Glomerular endothelial cell (primary cell): ENCODE measurements around the gene ITPR1. TPM values are rescaled to one million over a fixed set of nuclear protein-coding genes. Genes with fewer than 3 reads are reported as not detected.
"Not testable (repeated sequence)": the region's sequence is repeated elsewhere in the genome, so short reads cannot be mapped to it uniquely, and the experiment has no call there.

ENCODE experiments used
- DNase-seq: peaks from one replicate; pipeline ENCODE4 v3.0.0-alpha.2; 2011; ENCODE audit warnings: low read depth, low spot score; ENCODE audit errors: extremely low read depth
- total RNA-seq: library from RNA; depleted of rRNA; stranded (reverse); fragments of >200 nt; gene quantifications from 2 replicates; pipeline ENCODE4 v1.2.3, GENCODE V29; 2015

Gene ITPR1
- total RNA-seq, 1 donor from 2014 or later, result 12.5 TPM

DNA sequence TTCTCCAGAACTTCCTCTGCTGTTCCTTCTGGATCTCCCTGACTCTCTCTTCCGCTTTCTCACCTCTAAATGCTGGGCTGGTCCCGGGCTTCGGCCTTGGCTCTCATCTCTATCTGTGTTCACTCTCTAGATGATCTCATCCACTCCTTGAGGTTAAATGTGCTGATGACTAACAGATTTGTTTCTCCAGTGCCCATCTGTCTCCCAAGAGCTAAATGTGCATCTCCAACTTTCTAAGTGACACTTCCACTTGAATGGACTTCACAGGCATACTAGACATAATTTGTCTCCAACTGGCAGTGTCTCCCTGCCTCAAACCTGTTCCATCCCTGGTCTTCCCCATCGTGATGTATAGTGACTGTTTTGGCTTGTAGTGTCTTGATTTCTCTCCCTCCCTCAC, 95.3 kb downstream of the ITPR1 start:
- DNase-seq, result no peak

DNA sequence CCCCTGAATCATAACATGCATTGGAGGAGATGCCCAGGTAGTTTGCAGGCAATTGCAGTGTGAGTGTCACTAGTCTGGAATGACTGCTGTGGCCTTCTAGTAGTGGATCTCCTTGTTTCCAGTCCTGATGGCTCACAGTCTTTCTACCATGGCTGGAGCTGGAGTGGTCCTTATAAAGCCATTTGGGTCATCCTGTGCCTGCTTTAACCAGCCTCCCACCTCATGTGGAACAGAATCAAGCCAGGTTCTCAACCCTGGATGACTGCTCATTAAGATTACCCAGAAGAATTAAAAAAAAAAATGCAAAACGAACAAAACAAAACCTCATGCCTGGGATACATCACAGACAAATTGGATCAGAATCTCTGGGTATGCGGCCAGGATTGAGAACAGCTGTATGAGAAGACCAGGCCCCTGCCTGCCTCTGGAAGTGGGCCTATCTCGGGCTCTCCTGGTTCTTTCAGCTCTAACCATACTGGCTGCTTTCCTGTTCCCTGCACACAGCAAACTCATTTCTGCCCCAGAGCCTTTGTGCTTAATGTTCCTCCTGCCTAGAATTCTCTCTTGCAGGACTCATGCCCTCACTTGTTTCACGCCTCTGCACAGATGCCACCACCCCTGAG, 96.4 kb downstream of the ITPR1 start:
- DNase-seq, result no peak

DNA sequence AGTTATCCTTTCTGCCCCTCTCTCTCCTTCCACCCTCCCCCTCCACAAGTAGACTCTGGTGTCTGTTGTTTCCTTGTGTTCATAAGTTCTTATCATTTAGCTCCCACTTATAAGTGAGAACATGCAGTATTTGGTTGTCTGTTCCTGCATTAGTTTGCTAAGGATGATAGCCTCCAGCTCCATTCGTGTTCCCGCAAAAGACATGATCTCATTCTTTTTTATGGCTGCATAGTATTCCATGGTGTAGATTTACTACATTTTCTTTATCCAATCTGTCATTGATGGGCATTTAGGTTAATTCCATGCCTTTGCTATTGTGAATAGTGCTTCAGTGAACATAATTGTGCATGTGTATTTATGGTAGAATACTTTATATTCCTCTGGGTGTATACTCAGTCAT, 97.7 kb downstream of the ITPR1 start:
- not testable (repeated sequence) for DNase-seq

DNA sequence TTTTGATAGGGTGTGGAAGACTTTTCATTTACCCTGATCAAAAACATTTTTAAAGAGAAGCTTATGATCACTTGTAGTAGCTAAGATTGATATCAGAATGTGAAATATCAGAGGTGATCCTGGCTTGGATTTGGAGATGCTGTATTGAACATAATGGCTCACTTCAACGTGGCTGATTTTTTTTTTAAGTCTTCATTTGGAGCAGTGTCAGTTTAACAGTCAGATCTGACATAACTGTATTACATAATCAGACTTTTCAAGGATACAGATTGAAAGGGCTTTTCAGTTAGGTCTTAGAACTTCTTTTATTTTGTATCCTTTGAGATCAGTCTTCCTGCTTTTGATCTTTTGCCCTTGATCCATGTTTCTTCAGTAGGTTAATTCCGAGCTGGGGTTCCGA, 98.5 kb downstream of the ITPR1 start:
- no peak for DNase-seq

DNA sequence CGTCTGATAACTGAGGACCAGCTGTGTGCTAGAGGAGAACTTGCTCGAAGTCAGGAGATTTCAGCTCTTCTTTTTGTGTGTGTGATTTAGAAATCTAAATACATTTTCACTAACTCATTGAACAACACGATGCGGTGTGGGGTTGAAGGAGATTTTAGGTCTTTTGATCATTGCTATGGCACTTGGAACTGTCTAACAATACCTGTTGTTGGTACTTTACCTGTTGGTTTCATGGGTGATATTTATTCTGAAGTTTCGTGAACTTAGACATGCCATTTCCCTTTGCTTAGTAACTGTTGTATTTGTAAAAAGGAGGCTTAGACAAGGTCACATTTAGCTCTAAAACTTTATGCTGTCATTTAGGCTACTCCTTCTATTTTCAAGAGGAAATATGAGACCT, 99.9 kb downstream of the ITPR1 start:
- no peak for DNase-seq

DNA sequence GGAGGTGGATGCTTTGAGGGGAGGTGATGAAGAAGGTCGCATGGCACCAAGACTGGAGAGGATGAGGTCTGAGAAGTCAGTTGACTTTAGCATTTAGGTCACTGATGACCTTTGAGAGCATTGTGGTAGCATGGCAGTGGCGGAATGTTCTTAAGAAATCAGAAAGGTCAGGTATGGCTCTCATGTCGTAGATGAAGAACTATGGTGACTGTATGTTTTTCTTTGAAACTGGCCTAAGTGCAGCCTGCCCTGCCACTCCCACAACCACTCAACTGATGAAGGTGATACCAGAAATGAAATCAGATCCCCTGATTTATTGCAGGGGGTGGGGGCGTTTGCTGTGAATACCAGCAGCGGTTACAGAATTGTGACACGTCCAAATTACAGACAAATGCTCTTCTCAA, 102.6 kb downstream of the ITPR1 start:
- DNase-seq, result no peak

DNA sequence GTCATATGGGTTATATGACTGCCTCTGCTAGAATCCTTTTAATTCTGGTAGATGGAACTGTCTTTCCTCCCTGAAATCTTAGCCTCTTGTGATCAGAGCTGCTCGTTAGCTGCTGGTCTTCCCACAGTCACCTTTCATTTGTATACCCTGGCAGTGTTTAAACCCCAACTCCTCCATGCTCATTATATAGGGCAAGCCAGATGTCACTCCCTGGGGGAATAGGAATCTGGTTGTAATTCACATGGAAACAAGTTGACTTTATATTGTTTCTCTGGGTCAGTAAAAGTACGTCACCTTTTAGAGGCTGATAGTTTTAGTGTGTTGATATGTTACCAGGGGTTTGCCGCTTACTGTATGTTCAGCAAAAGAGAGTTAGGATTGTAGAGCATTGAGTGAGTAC, 103.5 kb downstream of the ITPR1 start:
- DNase-seq, result no peak

DNA sequence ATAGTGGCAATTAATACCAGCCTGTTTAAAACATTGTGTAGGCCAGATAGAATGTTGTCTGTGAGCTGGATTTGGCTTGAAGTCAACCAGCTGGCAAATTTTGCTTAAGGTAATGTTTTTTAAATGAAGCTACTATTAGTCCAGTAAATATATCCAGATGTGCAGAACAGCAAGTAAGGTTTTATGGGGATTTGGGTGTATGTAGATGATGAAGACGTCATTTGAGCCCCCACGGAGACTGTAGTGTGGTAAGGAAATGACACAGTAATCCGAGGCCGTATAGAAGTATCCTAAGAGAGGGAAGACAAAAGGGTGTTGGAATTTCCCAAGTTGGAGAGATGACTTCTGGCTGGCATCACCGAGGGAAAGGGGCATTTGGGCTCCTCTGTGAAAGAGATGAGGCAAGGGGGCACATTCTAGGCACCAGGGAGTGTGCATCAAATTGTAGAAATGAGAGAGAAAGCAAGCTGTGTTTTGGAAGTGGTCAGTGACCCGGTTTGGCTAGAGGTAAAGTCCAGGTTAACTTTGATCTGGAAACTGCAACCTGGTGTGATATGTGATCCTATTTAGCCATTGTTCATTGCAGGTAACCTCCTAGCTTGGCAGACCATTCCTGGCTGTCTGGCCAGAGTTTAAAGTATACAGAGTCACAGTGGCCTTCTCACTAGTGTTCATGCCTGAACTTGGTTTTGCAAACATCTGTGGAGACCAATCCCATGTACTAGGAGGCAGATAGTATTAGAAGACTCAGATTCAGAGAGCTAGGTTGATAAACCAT, 104.2 kb downstream of the ITPR1 start:
- DNase-seq, result no peak

DNA sequence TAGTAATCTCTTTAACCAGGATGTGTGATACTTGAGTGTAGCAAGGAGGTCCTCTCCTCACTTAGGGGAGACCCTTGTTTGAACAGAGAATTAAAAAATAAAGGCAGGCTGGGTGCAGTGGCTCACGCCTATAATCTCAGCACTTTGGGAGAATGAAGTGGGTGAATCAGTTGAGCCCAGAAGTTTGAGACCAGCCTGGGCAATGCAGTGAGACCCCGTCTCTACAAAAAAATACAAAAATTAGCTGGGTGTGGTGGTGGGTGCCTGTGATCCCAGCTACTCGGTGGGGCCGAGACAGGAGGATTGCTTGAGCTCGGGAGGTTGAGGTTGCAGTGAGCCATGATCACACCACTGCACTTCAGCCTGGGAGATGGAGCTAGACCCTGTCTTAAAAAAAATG, 105.1 kb downstream of the ITPR1 start:
- DNase-seq, result not testable (repeated sequence)

DNA sequence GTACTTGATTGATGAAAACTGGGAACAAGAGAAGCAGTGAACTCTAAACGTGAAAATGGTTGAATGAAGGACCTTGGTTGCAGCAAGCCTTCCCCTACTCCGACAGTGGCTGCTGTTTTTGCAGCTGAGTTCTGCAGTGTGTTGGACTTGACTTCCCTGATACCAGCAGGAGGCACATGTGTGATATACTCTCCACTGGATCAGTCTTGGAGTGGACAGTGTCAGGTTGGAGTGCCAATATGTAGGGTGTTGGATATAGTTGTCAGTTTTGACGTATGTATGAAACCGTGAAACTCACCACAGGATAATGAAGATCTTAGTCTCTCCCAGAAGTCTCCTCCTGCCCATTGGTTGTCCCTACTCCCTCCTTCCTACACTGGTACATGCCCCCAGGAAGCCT, 106.5 kb downstream of the ITPR1 start:
- DNase-seq, result no peak

DNA sequence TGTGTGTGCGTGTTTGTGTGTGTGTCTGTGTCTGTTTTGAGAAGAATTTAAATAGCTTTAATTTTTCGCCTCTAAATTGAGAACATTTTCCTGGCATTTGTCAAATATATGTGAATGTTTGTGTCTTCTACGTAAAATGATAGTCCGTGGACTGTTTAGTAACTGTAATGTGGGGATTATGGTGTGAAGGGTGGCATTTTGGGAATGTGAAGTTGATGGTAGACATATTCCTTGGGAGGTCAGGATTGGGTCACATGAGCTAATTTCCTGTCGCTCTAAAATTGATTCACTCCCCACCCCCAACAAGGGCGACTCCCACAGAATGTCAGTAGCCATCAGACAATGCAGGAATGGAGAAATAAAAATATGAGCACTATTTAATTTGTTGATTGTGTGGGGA, 107.3 kb downstream of the ITPR1 start:
- DNase-seq, result no peak

DNA sequence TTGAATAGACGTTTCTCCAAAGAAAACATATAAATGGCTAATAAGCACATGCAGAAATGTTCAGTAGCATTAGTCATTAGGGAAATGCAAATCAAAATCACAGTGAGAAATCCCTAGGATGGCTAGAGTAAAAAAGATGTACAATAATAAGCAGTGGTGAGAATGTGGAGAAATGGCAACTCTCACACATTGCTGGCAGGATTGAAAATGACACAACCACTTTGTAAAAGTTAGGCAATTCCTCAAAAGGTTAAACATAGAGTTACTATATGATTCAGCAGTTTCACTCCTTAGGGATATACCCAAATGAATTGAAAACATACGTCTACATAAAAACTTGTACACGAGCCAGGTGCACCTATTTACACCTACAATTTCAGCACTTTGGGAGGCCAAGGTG, 108.7 kb downstream of the ITPR1 start:
- no peak for DNase-seq

DNA sequence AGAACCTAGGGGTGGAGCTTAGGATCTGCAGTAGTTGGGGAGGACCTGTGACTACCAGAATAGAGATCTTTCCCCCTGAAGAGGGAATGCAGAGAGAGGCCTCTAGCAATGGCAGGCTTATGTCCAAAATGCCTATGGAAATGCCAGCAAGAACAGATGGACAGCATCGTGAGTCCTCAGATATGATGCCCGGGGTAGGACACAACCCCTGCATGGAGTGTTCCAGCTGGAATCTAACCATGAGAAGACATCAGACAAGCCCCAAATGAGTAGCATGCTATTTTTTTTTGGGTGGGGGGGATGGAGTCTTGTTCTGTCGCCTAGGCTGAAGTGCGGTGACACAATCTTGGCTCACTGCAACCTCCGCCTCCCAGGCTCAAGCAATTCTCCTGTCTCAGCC, 111.5 kb downstream of the ITPR1 start:
- no peak for DNase-seq

DNA sequence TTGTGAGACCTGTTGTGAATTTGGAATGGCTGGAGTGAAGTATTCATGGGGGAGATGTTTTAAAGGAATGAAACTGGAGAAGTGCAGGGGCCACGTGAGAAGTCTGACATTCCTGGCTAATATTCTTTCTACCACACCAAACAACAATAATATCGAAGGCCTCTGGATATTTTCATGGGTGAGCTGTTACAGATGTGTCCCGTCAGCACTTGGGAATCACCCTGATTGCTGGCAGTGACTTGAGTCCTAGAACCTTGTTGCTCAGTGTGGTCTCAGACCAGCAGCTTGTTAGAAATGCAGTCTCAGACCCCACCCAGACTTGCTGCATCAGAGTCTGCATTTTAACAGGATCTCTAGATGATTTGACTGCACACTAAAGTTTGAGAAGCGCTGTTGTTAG, 113.8 kb downstream of the ITPR1 start:
- no peak for DNase-seq

DNA sequence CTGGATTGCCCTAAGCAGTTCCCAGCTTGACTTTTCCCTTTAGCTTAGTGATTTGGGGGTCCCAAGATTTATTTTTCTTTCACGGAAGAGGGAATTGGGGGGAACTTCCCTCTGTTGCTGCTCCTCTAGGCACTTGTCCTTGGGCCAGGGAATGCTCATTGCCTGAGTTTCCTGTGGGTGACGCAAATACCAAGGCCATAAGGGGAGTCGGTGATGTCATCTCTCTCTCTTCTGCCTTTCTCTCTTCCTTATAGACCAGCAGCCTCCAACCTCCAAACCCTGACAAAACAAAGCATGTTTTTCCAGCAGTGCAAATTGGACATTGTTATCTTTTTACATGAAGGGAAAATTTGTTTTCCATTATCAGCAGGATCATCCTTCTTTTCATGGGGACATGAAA, 120.2 kb downstream of the ITPR1 start:
- no peak for DNase-seq

DNA sequence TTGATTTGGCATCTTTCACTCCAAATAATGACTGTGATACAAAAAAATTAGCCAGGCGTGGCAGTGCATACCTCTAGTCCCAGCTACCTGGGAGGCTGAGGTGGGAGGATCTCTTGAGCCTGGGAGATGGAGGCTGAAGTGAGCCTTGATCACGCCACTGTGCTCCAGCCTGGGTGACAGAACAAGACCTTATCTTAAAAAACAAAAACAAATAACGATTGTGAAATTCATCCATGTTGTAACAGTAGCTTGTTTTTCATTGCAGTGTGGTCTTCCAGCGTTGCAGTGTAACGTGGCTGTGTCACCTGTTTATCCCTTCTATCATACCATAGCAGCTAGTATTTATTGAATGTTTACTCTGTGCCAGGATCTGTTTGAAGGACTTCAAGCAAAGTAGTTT, 120.9 kb downstream of the ITPR1 start:
- no peak for DNase-seq

DNA sequence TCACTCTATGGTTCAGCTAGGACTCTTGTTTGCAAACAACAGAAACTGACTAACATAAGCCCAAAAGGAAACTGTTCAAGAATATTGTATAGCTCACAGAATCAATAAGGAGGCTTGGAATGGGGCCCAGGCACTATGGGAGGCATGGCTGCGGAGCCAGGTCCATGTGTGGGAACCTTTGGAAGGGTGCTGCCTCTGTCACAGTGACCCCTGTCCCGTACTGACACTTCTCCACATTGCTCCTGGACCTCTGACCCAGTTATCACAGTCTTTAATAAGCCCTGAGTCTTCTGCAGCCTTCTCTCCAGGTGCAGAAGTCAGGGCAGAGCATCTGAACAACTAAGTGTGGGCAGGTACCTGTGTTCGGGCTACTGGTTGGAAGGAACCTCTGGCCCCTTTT, 121.8 kb downstream of the ITPR1 start:
- DNase-seq, result no peak

DNA sequence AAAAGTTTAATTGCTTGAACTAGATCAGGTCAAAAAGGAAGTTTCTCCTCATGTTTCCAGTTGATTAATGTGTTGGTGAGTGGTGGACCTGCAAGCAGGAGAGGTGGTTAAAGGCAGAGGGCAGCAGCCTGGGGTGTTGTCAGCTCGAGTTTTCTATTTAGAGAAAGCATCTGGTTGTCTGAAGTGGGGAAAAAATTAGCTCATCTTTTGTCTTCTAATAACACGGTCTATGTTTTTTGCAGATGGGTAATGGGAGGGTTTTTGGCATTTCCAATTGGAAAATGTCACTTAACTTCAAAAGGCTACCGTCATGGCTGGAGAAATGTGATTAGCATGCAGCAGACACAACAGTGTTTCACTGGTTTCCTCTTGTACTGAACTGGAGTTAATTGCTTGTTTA, 122.6 kb downstream of the ITPR1 start:
- DNase-seq, result no peak

DNA sequence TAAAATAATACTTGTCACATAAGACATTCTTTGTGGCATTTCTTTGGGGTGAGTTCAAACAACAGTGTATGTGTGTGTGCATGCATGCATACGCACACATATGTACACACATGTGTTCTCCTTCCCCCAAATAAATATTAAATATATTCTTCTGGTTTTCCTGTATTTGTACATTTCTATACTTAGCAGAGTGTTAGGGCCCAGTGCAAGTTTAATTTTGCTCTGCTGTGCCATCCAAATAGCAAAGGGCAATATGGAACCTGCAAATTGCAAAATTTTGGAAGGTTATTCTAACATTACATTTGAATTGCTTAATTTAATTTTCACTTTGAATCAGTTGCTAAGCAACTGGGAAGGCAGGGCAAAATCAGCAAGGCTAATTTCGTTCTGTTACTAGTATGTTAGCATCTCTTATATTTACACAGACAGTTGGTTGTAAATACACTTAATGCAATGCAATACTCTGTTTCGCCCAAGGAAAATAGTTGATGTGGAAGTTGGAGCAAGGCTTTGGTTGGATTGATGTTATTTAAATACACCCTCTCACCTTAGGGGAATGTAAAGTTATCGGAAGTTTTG, 130.4 kb downstream of the ITPR1 start:
- no peak for DNase-seq

DNA sequence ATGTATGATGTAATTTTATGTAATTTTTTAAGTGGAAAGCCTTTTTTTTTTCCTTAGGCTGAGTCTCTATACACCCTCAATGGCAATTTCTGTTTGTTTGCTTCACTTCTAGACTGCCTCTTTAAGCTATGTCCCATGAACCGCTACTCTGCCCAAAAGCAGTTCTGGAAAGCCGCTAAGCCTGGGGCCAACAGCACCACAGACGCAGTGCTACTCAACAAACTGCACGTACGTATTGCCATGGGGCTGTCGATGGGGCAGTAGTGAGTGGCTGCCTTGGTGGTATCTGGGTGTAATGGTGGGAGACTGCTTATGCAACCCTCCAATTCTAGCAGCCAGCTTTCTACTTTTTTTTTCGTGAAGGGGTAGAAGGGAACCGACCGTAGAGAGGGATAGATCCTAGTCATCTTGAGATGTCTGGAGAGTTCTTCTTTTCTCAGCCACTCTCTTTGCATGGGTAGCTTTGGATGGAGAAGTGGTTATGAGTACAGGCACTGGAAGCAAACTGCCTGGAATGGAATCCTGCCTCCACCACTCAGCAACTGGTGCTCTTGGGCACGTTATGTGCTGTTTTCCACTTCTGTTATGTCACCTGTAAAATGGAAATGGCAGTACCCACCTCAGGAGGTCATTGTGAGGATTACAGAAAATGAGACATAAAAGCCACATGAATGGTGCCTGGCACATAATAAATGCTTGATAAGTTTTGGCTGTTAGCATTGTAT, 134.7 kb downstream of the ITPR1 start:
- no peak for DNase-seq

DNA sequence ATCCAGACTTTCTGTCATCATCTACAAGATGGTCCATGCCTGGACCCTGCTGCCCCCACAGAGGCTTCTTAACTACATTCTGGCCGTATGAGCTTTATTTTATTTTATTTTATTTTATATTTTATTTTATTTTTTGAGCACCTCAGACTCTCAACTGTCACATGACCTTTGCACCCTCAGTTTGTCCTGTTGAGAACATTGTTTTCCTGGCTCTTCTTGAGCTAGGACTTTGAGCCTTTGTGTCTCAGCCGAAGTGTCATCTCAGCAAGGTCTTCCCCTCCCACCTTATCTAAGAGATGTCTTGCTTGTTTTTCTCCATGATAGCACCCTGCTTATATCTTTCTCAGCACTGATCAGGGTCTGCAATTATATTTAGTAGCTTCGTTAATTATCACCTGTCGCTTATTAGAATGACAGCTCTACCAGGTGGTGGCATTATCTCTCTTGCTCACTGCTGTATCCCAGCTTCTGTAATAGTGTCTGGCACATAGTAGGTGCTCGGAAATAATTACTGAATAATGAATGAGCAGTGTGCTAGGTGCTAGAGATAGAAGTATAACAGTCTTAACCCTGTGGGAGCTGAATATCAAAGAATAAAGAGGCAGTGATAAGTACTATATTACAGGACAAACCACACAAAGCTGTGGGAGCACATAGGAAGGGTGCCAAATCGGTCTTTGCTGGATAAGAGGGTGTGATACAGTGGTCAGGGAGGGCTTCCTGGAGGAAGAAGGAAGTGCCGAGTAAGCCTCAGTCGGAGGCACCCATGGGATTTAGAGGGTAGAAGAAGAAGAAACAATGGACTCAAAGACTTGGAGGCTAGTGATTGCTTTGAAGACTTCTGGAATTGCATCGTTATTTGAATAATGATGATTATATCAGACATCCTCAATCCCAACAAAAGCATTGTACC, 136.2 kb downstream of the ITPR1 start:
- no peak for DNase-seq
